ENCODE data around the gene ZNF362. TPM values are rescaled to one million over a fixed set of nuclear protein-coding genes. Genes with fewer than 3 reads are reported as not detected.

The ZNF362 gene
- polyA plus RNA-seq, 1 of the 3 experiments (the other 2 are of a cell fraction): 17.1 TPM

- Histone ChIP-seq H3K4me1 (ENCODE audit: control insufficient read depth in 1 of 2, insufficient read depth in 2 of 2, low read depth in 1 of 2, low read length in 1 of 2) (0 out of 4 replicates have a peak, but pooled peaks cover 0 to 4% of the 10 kb centered on the region in 2 experiments), H3F3A (replicated peaks; ENCODE audit: insufficient read depth) (peaks cover 20% of the 10 kb centered on the region), H3K9me3 (no peaks in the 10 kb centered on the region), H3K79me2 (ENCODE audit: insufficient read depth) (no peaks in the 10 kb centered on the region), H3K27ac (ENCODE audit: low read depth in 2 of 2, low read length in 1 of 2) (no peak overlapping the region), H4K20me1 (ENCODE audit: insufficient read depth) (peaks cover 13% of the 10 kb centered on the region), H3K27me3 (ENCODE audit: insufficient read depth) (no peaks in the 10 kb centered on the region), H3K36me3 (replicated peaks in 1 of 2; ENCODE audit: control insufficient read depth in 1 of 2, insufficient read depth in 2 of 2, low read length in 1 of 2) (peaks cover 26 to 30% of the 10 kb centered on the region in 2 experiments), H3K9me2 (no peaks in the 10 kb centered on the region), H3K4me3 (ENCODE audit: low read depth in 2 of 2, low read length in 1 of 2) (no peak overlapping the region), H2AFZ (ENCODE audit: low read depth) (no peak overlapping the region), H3K4me2 (no peak overlapping the region), H3K9ac (no peak overlapping the region)
- ChIA-PET CTCF (interaction anchor here (1.8 to 2.2 kb wide), 3 partner anchors 16 to 152 kb away, joined by 5 to 7 read pairs (median 6); no protein-coding TSS in a partner anchor), POLR2A (no interaction called here)
- no peak for DNase-seq
- 96% methylated on average over 8 of the region's 9 CpGs for WGBS (ENCODE audit: low lambda C conversion rate)
- TF ChIP-seq RFX5 (IDR thresholded peaks at IDR 0.05; ENCODE audit: low read length) (no peak), FOXM1 (IDR thresholded peaks at IDR 0.05; ENCODE audit: low read depth) (no peak), FOSL2 (IDR thresholded peaks at IDR 0.05; ENCODE audit: borderline replicate concordance, low read depth) (no peak), SMC3 (IDR thresholded peaks at IDR 0.05; ENCODE audit: low read depth, low read length) (no peak), YY1 (IDR thresholded peaks at IDR 0.05; ENCODE audit: low read depth) (no peak), POLR2AphosphoS5 (IDR thresholded peaks at IDR 0.05; ENCODE audit: low read depth, low read length) (no peak), TEAD4 (IDR thresholded peaks at IDR 0.05; ENCODE audit: borderline replicate concordance, insufficient read depth) (no peak), RCOR1 (IDR thresholded peaks at IDR 0.05; ENCODE audit: low read length) (no peak), GABPA (IDR thresholded peaks at IDR 0.05; ENCODE audit: low read depth) (no peak), NRF1 (IDR thresholded peaks at IDR 0.05; ENCODE audit: low read depth, low read length) (no peak), USF1 (IDR thresholded peaks at IDR 0.05; ENCODE audit: borderline replicate concordance, low read depth) (no peak), ZBTB33 (IDR thresholded peaks at IDR 0.05; ENCODE audit: borderline replicate concordance, low read depth) (no peak), JUND (IDR thresholded peaks at IDR 0.05) (no peak), ELF1 (IDR thresholded peaks at IDR 0.05) (no peak), IRF3 (IDR thresholded peaks at IDR 0.05; ENCODE audit: low read depth, low read length) (no peak), RAD21 (IDR thresholded peaks at IDR 0.05; ENCODE audit: low read length) (no peak), MEF2A (IDR thresholded peaks at IDR 0.05; ENCODE audit: borderline replicate concordance, low read depth) (no peak), MAX (IDR thresholded peaks at IDR 0.05; ENCODE audit: low read depth) (no peak), NFIC (IDR thresholded peaks at IDR 0.05; ENCODE audit: borderline replicate concordance) (no peak), CHD2 (IDR thresholded peaks at IDR 0.05; ENCODE audit: low read length, partially characterized antibody) (no peak)
Observed at GRCh38 chr1:33319186-33319948, 63.1 kb downstream of the ZNF362 start.

Data from SK-N-SH (cell line).